H1 (cell line): ENCODE measurements around the gene DTNB. TPM values are rescaled to one million over a fixed set of nuclear protein-coding genes. Genes with fewer than 3 reads are reported as not detected.

Experiments used
- CTCF ChIA-PET: fragments of 300-600 bp; sonication (Branson Sonifier 250); formaldehyde crosslinking; loops from one replicate; lab custom pipeline; 2021; ENCODE audit not compliant: partially characterized antibody; lab: Charles Lee
- POLR2A ChIA-PET: fragments of 300-600 bp; sonication (Branson Sonifier 250); formaldehyde crosslinking; loops from one replicate; lab custom pipeline; 2021; ENCODE audit warnings: inconsistent platforms; ENCODE audit not compliant: partially characterized antibody; lab: Charles Lee
- DNase-seq, 2 experiments: peaks; one replicate each; pipeline versions ENCODE4 v3.0.0 to v3.0.0-alpha.2; 2010 to 2022; ENCODE audit warnings: low spot score in 2 of 2, low read depth in 1 of 2, mixed read lengths in 1 of 2
- FAIRE-seq: peaks from 2 replicates; lab custom pipeline; 2011; peaks lifted over from hg19 to GRCh38; lab: Jason Lieb, UNC
- H2AFZ ChIP-seq: 2 replicates; pipeline ENCODE4 v1.8.1; 2012; ENCODE audit warnings: low read length, inconsistent platforms
- H2AK5ac ChIP-seq: 2 replicates; pipeline ENCODE4 v1.6.1; 2013; ENCODE audit warnings: low read depth, low read length
- H2BK120ac ChIP-seq: replicated peaks from 2 replicates; pipeline ENCODE3; 2013; ENCODE audit warnings: low read depth, low read length, inconsistent platforms
- H2BK12ac ChIP-seq: 2 replicates; pipeline ENCODE4 v1.6.1; 2013; ENCODE audit warnings: low read depth, low read length
- H2BK15ac ChIP-seq: 2 replicates; pipeline ENCODE4 v1.6.1; 2013; ENCODE audit warnings: low read length
- H2BK20ac ChIP-seq: 2 replicates; pipeline ENCODE4 v1.6.1; 2013; ENCODE audit warnings: low read length
- H2BK5ac ChIP-seq: 2 replicates; pipeline ENCODE4 v1.6.1; 2013; ENCODE audit warnings: low read depth, low read length
- H3K14ac ChIP-seq: 2 replicates; pipeline ENCODE4 v1.6.1; 2013; ENCODE audit warnings: inconsistent platforms; ENCODE audit not compliant: insufficient read length
- H3K18ac ChIP-seq: 2 replicates; pipeline ENCODE4 v1.6.1; 2013; ENCODE audit warnings: low read length; ENCODE audit errors: extremely low read depth
- H3K23ac ChIP-seq: 2 replicates; pipeline ENCODE4 v1.6.1; 2013; ENCODE audit warnings: inconsistent platforms; ENCODE audit not compliant: insufficient read length
- H3K23me2 ChIP-seq: 2 replicates; pipeline ENCODE4 v1.6.1; 2013; ENCODE audit warnings: low read depth, low read length
- H3K27ac ChIP-seq: 2 replicates; pipeline ENCODE4 v1.6.1; 2011; ENCODE audit warnings: low read depth, low read length, inconsistent platforms
- H3K27me3 ChIP-seq, 4 experiments: replicated peaks in 1 of 4; 1 replicate in 1 of 4; 2 replicates in 3 of 4; pipeline versions ENCODE4 v1.6.1 to v1.8.1; 2011 to 2013; ENCODE audit warnings: low read length in 3 of 4, mild to moderate bottlenecking in 3 of 4, inconsistent platforms in 2 of 4, mixed read lengths in 2 of 4, moderate library complexity in 1 of 4; ENCODE audit not compliant: control insufficient read depth in 3 of 4, insufficient read depth in 3 of 4; ENCODE audit errors: extremely low read depth in 1 of 4
- H3K36me3 ChIP-seq, 4 experiments: 2 replicates each; pipeline versions ENCODE4 v1.6.1 to v1.8.1; 2011 to 2013; ENCODE audit warnings: mild to moderate bottlenecking in 4 of 4, low read length in 3 of 4, moderate library complexity in 2 of 4, control low read depth in 1 of 4, inconsistent platforms in 1 of 4; ENCODE audit not compliant: insufficient read depth in 4 of 4, control insufficient read depth in 2 of 4
- H3K4ac ChIP-seq: replicated peaks from 2 replicates; pipeline ENCODE3; 2013; ENCODE audit warnings: low read length, low read depth, mixed read lengths, inconsistent platforms; ENCODE audit not compliant: insufficient read length
- H3K4me1 ChIP-seq, 4 experiments: replicated peaks in 1 of 4; 1 replicate in 1 of 4; 2 replicates in 3 of 4; pipeline versions ENCODE4 v1.6.1 to v1.8.1; 2011 to 2013; ENCODE audit warnings: low read length in 3 of 4, inconsistent platforms in 2 of 4, mixed read lengths in 1 of 4; ENCODE audit not compliant: insufficient read depth in 4 of 4, control insufficient read depth in 3 of 4
- H3K4me2 ChIP-seq, 2 experiments: 2 replicates each; pipeline versions ENCODE4 v1.6.1 to v1.8.1; 2011 to 2013; ENCODE audit warnings: low read depth in 2 of 2, low read length in 2 of 2, control low read depth in 1 of 2, inconsistent platforms in 1 of 2, mild to moderate bottlenecking in 1 of 2; ENCODE audit not compliant: insufficient read depth in 1 of 2
- H3K4me3 ChIP-seq, 4 experiments: fragments of 200-600, 300-600 bp in 1 of 4; sonication (generic), shearing (Covaris generic), sonication (Bioruptor Twin) in 1 of 4; 2 replicates each; pipeline versions ENCODE4 v1.5.1 to v1.8.1; 2011 to 2016; ENCODE audit warnings: low read length in 4 of 4, low read depth in 3 of 4, control low read depth in 2 of 4, inconsistent platforms in 2 of 4, mild to moderate bottlenecking in 2 of 4, mixed read lengths in 1 of 4, moderate library complexity in 1 of 4; ENCODE audit not compliant: insufficient read depth in 2 of 4; ENCODE audit errors: extremely low read depth in 1 of 4
- H3K56ac ChIP-seq: replicated peaks from 2 replicates; pipeline ENCODE3; 2013; ENCODE audit warnings: low read depth, mild to moderate bottlenecking, mixed read lengths, low read length, inconsistent platforms; ENCODE audit not compliant: insufficient read length
- H3K79me1 ChIP-seq: 2 replicates; pipeline ENCODE4 v1.6.1; 2013; ENCODE audit warnings: low read depth, low read length, control low read depth
- H3K79me2 ChIP-seq, 2 experiments: 2 replicates each; pipeline versions ENCODE4 v1.6.1 to v1.8.1; 2012 to 2013; ENCODE audit warnings: low read length in 2 of 2, mild to moderate bottlenecking in 2 of 2, inconsistent platforms in 1 of 2; ENCODE audit not compliant: insufficient read depth in 2 of 2, control insufficient read depth in 1 of 2
- H3K9ac ChIP-seq, 4 experiments: replicated peaks in 1 of 4; 1 replicate in 1 of 4; 2 replicates in 3 of 4; pipeline versions ENCODE4 v1.6.1 to v1.8.1; 2011 to 2013; ENCODE audit warnings: low read depth in 3 of 4, low read length in 3 of 4, control low read depth in 2 of 4, mild to moderate bottlenecking in 2 of 4, moderate library complexity in 2 of 4, inconsistent platforms in 1 of 4; ENCODE audit errors: extremely low read depth in 1 of 4
- H3K9me3 ChIP-seq, 2 experiments: 2 replicates each; pipeline versions ENCODE4 v1.6.1 to v1.8.1; 2012 to 2013; ENCODE audit warnings: mild to moderate bottlenecking in 2 of 2, moderate library complexity in 2 of 2, control low read depth in 1 of 2, inconsistent platforms in 1 of 2, low read depth in 1 of 2, low read length in 1 of 2, mixed read lengths in 1 of 2; ENCODE audit not compliant: insufficient read depth in 2 of 2
- H4K20me1 ChIP-seq, 2 experiments: replicated peaks in 1 of 2; 2 replicates each; pipeline versions ENCODE3 to v1.8.1; 2011 to 2013; ENCODE audit warnings: inconsistent platforms in 2 of 2, low read length in 2 of 2, mild to moderate bottlenecking in 1 of 2; ENCODE audit not compliant: insufficient read depth in 2 of 2, control insufficient read depth in 1 of 2
- H4K5ac ChIP-seq: 2 replicates; pipeline ENCODE4 v1.6.1; 2013; ENCODE audit warnings: low read length, low read depth, mixed read lengths, inconsistent platforms; ENCODE audit not compliant: insufficient read length
- H4K8ac ChIP-seq: 2 replicates; pipeline ENCODE4 v1.8.0; 2013; ENCODE audit warnings: mild to moderate bottlenecking, moderate library complexity, low read length, inconsistent platforms; ENCODE audit not compliant: insufficient read depth; ENCODE audit errors: extremely low read depth
- H4K91ac ChIP-seq: replicated peaks from 2 replicates; pipeline ENCODE3; 2013; ENCODE audit warnings: low read length, mixed read lengths, inconsistent platforms; ENCODE audit not compliant: insufficient read length
- ASH2L ChIP-seq: fragments of 200-600, 300-600 bp; sonication (generic); IDR thresholded peaks from one replicate; pipeline ENCODE4 v1.7.1; 2017; ENCODE audit warnings: low read length
- CTCF ChIP-seq, 3 experiments: IDR thresholded peaks; 1 replicate in 2 of 3; 2 replicates in 1 of 3; pipeline versions ENCODE4 v1.5.1 to v1.6.1; 2011; ENCODE audit warnings: low read length in 3 of 3, mild to moderate bottlenecking in 3 of 3, inconsistent platforms in 2 of 3, low read depth in 1 of 3, moderate library complexity in 1 of 3; ENCODE audit not compliant: insufficient read depth in 1 of 3; ENCODE audit errors: control extremely low read depth in 1 of 3
- GABPA ChIP-seq: IDR thresholded peaks from 2 replicates; pipeline ENCODE4 v1.6.1; 2011; ENCODE audit warnings: mild to moderate bottlenecking, low read length, moderate library complexity, borderline replicate concordance; ENCODE audit not compliant: insufficient read depth
- KDM1A ChIP-seq: fragments of 200-600, 300-600 bp; sonication (generic); IDR thresholded peaks from 2 replicates; pipeline ENCODE4 v1.7.1; 2016; ENCODE audit warnings: mild to moderate bottlenecking, low read length, borderline replicate concordance
- NRF1 ChIP-seq: IDR thresholded peaks from 2 replicates; pipeline ENCODE4 v1.6.1; 2011; ENCODE audit warnings: mild to moderate bottlenecking, low read depth, low read length, improper control_type of control experiment
- SIRT6 ChIP-seq: IDR thresholded peaks from one replicate; pipeline ENCODE4 v1.7.1; 2012; ENCODE audit warnings: low read length, inconsistent platforms
- SIX5 ChIP-seq: IDR thresholded peaks from 2 replicates; pipeline ENCODE4 v1.6.1; 2011; ENCODE audit warnings: mild to moderate bottlenecking, low read depth, low read length
- TAF1 ChIP-seq: IDR thresholded peaks from 2 replicates; pipeline ENCODE4 v1.6.1; 2011; ENCODE audit warnings: mild to moderate bottlenecking, low read depth, low read length
- YY1 ChIP-seq: IDR thresholded peaks from 2 replicates; pipeline ENCODE4 v1.6.1; 2011; ENCODE audit warnings: low read depth, mild to moderate bottlenecking, low read length
- ZNF274 ChIP-seq: IDR thresholded peaks from 2 replicates; pipeline ENCODE4 v1.7.0; 2012; ENCODE audit warnings: low read length, borderline replicate concordance; ENCODE audit errors: extremely low read depth
- WGBS, 2 experiments: shearing (Covaris generic) in 1 of 2; methylation state at CpG; one replicate each; pipeline versions ENCODE4 v1.1.6 to v1.1.7; 2013 to 2015; ENCODE audit warnings: low lambda C conversion rate in 2 of 2, mixed read lengths in 2 of 2, inconsistent platforms in 1 of 2, low coverage in 1 of 2, missing lambda C conversion rate in 1 of 2; ENCODE audit not compliant: insufficient replicate concordance in 2 of 2, insufficient coverage in 1 of 2, insufficient read length in 1 of 2; ENCODE audit errors: extremely low coverage in 1 of 2, missing lambda C conversion rate in 1 of 2; 5-methylcytosine and 5-hydroxymethylcytosine counted together
- polyA plus RNA-seq, 7 experiments: library from polyadenylated mRNA; depleted of rRNA in 3 of 7; stranded (reverse) in 5 of 7; unstranded in 2 of 7; fragments of >200 nt in 5 of 7; fragments of 200-250 nt in 2 of 7; gene quantifications; 1 replicate in 5 of 7; 2 replicates in 1 of 7; 4 replicates in 1 of 7; pipeline versions ENCODE4 v1.2.1 to v1.2.3, GENCODE V29; 2011 to 2013; ENCODE audit warnings: missing spikeins in 2 of 7, mixed read lengths in 2 of 7
- total RNA-seq: library from RNA; stranded (reverse); fragmentation: NEBNext Ultra II Directional; extraction: Animal tissue kit (Norgen Biotek cat#: 25700); gene quantifications from 2 replicates; pipeline ENCODE4 v1.2.1, GENCODE V29; 2021

The DTNB gene
- total and polyA plus RNA-seq, 2 of the 8 experiments (the other 6 are each of a cell fraction or from before 2014, with no cell fraction given): 39.6 to 49.5 TPM

GRCh38 chr2:25596516-25597244, 76.7 kb downstream of the DTNB start:
- Histone ChIP-seq H4K5ac (no peak overlapping the region), H3K4ac (no peak overlapping the region), H3K36me3 (peaks cover 0 to 4% (median 0%) of the 10 kb centered on the region in 4 experiments; a peak in 1 of 8 replicates), H3K4me3 (no peak overlapping the region), H3K4me1 (peaks cover 0 to 4% (median under 1%) of the 10 kb centered on the region in 4 experiments; a peak in 2 of 7 replicates), H3K14ac (no peak overlapping the region), H3K23me2 (peaks cover 2% of the 10 kb centered on the region; the same call in 1 of the 2 replicates), H2BK12ac (no peak overlapping the region), H3K9me3 (no peaks in the 10 kb centered on the region), H3K79me1 (no peaks in the 10 kb centered on the region), H2BK5ac (no peak overlapping the region), H3K23ac (no peak overlapping the region), H3K9ac (no peak overlapping the region), H2AK5ac (no peak overlapping the region), H2BK15ac (no peak overlapping the region), H3K27me3 (no peaks in the 10 kb centered on the region), H3K79me2 (peaks cover 0 to 2% of the 10 kb centered on the region in 2 experiments; a peak in 2 of 4 replicates), H4K91ac (no peak overlapping the region), H2AFZ (no peak overlapping the region), H3K56ac (no peak overlapping the region), H2BK120ac (no peak overlapping the region), H3K18ac (no peak overlapping the region), H2BK20ac (no peak overlapping the region), H4K20me1 (peaks cover 0 to 2% of the 10 kb centered on the region in 2 experiments), H3K27ac (no peak overlapping the region), H4K8ac (no peak overlapping the region), H3K4me2 (no peak overlapping the region)
- DNase-seq (no peak), FAIRE-seq (no peak)
- ChIA-PET POLR2A (no interaction called here), CTCF (interaction anchor here (0.5 to 2.2 kb wide), 2 partner anchors 10 to 105 kb away, joined by 5 to 7 read pairs; no protein-coding TSS in a partner anchor)
- 94% methylated on average over 1 of the region's 1 CpG; no CpG with 5 or more reads in 1 of the 2 experiments for WGBS, 2 experiments
- TF ChIP-seq CTCF (IDR thresholded peaks at IDR 0.05; ENCODE audit: control extremely low read depth in 1 of 3, insufficient read depth in 1 of 3, low read depth in 1 of 3, low read length in 3 of 3) (no peak), SIX5 (no peak), ZNF274 (no peak), GABPA (no peak), NRF1 (no peak), TAF1 (no peak), KDM1A (no peak), ASH2L (no peak), YY1 (no peak), SIRT6 (no peak)
